SK-N-SH (cell line): ENCODE measurements around the gene MIOS. TPM values are rescaled to one million over a fixed set of nuclear protein-coding genes. Genes with fewer than 3 reads are reported as not detected.
A peak's percentile ranks its signal among the peaks of the same experiment; 100 is the strongest.

Experiments used
- ELF1 ChIP-seq: IDR thresholded peaks from 2 replicates; pipeline ENCODE4 v1.4.0; 2012
- EP300 ChIP-seq, 2 experiments: IDR thresholded peaks; 2 replicates each; pipeline versions ENCODE4 v1.4.0 to v1.6.1; 2012; ENCODE audit warnings: borderline replicate concordance in 1 of 2, low read depth in 1 of 2, low read length in 1 of 2
- EZH2phosphoT487 ChIP-seq: fragments of 200-600 bp; sonication (generic); IDR thresholded peaks from 2 replicates; pipeline ENCODE4 v1.6.1; 2017; ENCODE audit warnings: low read depth, mixed run types, mild to moderate bottlenecking, antibody characterized with exemption, moderate library complexity, borderline replicate concordance
- FOSL2 ChIP-seq: IDR thresholded peaks from 2 replicates; pipeline ENCODE4 v1.4.0; 2012; ENCODE audit warnings: low read depth, mild to moderate bottlenecking, moderate library complexity, borderline replicate concordance
- FOXJ3 ChIP-seq: sonication (generic); formaldehyde crosslinking; IDR thresholded peaks from 2 replicates; pipeline ENCODE4 v1.5.1; 2020; ENCODE audit warnings: mild to moderate bottlenecking, missing genetic modification reagents
- FOXM1 ChIP-seq: IDR thresholded peaks from 2 replicates; pipeline ENCODE4 v1.4.0; 2012; ENCODE audit warnings: low read depth, mild to moderate bottlenecking
- GABPA ChIP-seq: IDR thresholded peaks from 2 replicates; pipeline ENCODE4 v1.4.0; 2012; ENCODE audit warnings: low read depth, mild to moderate bottlenecking
- GATA2 ChIP-seq: sonication (generic); formaldehyde crosslinking; IDR thresholded peaks from 2 replicates; pipeline ENCODE4 v1.5.0; 2020; ENCODE audit warnings: mild to moderate bottlenecking, missing genetic modification reagents
- MEF2A ChIP-seq: IDR thresholded peaks from 2 replicates; pipeline ENCODE4 v1.4.0; 2012; ENCODE audit warnings: low read depth, borderline replicate concordance
- NRF1 ChIP-seq: IDR thresholded peaks from 2 replicates; pipeline ENCODE4 v1.6.1; 2012; ENCODE audit warnings: low read depth, mild to moderate bottlenecking, low read length
- POLR2AphosphoS5 ChIP-seq: IDR thresholded peaks from 2 replicates; pipeline ENCODE4 v1.6.1; 2012; ENCODE audit warnings: low read depth, low read length
- RCOR1 ChIP-seq: fragments of 150-350 bp; IDR thresholded peaks from 2 replicates; pipeline ENCODE4 v1.6.1; 2017; ENCODE audit warnings: antibody characterized with exemption, low read length
- REST ChIP-seq: IDR thresholded peaks from 2 replicates; pipeline ENCODE4 v1.6.1; 2012; ENCODE audit warnings: mild to moderate bottlenecking, low read depth, low read length, moderate library complexity
- SMC3 ChIP-seq: IDR thresholded peaks from 2 replicates; pipeline ENCODE4 v1.6.1; 2012; ENCODE audit warnings: low read depth, low read length, improper control_type of control experiment
- TCF12 ChIP-seq: IDR thresholded peaks from 2 replicates; pipeline ENCODE4 v1.4.0; 2012
- USF1 ChIP-seq: IDR thresholded peaks from 2 replicates; pipeline ENCODE4 v1.4.0; 2012; ENCODE audit warnings: low read depth, borderline replicate concordance
- USF2 ChIP-seq: fragments of 150-350 bp; IDR thresholded peaks from 2 replicates; pipeline ENCODE4 v1.6.1; 2017; ENCODE audit warnings: antibody characterized with exemption, low read length, low read depth, borderline replicate concordance
- polyA plus RNA-seq, 3 experiments: library from polyadenylated mRNA; depleted of rRNA; stranded (reverse); fragments of >200 nt; gene quantifications; 2 replicates each; pipeline ENCODE4 v1.2.3, GENCODE V29; 2012
- TF ChIP-seq, protein P1 (sequence below): IDR thresholded peaks from 2 replicates; pipeline ENCODE4; 2012
- TF ChIP-seq, protein P2 (sequence below): fragments of 150-350 bp; IDR thresholded peaks from 2 replicates; pipeline ENCODE4 v1.6.1; 2016; ENCODE audit warnings: mild to moderate bottlenecking, low read depth, low read length

The MIOS gene
- polyA plus RNA-seq, 1 of the 3 experiments (the other 2 are of a cell fraction): 16.4 TPM

GRCh38 chr7:7620644-7621210 is 54.0 kb downstream of the MIOS start (continued):
- no peak for TF ChIP-seq USF2
- TF ChIP-seq POLR2AphosphoS5: no peak
- TF ChIP-seq FOXM1: 0 out of 2 replicates have a peak, but pooled peaks have one; percentile 28
- TF ChIP-seq ELF1: no peak
- no peak for TF ChIP-seq GABPA
- TF ChIP-seq SMC3: no peak
- TF ChIP-seq, protein P1, sequence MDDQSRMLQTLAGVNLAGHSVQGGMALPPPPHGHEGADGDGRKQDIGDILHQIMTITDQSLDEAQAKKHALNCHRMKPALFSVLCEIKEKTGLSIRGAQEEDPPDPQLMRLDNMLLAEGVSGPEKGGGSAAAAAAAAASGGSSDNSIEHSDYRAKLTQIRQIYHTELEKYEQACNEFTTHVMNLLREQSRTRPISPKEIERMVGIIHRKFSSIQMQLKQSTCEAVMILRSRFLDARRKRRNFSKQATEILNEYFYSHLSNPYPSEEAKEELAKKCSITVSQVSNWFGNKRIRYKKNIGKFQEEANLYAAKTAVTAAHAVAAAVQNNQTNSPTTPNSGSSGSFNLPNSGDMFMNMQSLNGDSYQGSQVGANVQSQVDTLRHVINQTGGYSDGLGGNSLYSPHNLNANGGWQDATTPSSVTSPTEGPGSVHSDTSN: no peak
- peak; percentile 98 for TF ChIP-seq FOXJ3 (CRISPR knock-in tag)
- TF ChIP-seq, protein P2, sequence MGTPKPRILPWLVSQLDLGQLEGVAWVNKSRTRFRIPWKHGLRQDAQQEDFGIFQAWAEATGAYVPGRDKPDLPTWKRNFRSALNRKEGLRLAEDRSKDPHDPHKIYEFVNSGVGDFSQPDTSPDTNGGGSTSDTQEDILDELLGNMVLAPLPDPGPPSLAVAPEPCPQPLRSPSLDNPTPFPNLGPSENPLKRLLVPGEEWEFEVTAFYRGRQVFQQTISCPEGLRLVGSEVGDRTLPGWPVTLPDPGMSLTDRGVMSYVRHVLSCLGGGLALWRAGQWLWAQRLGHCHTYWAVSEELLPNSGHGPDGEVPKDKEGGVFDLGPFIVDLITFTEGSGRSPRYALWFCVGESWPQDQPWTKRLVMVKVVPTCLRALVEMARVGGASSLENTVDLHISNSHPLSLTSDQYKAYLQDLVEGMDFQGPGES: no peak
- no peak for TF ChIP-seq REST
- peak; percentile 93 for TF ChIP-seq GATA2 (CRISPR knock-in tag)
- TF ChIP-seq RCOR1: 0 out of 2 replicates have a peak, but pooled peaks have one; percentile 29
- peak; percentile 33; the same call in 1 of the 2 replicates for TF ChIP-seq TCF12
- TF ChIP-seq EZH2phosphoT487: no peak
- TF ChIP-seq USF1: no peak
- TF ChIP-seq EP300 (IDR thresholded peaks at IDR 0.05; ENCODE audit: borderline replicate concordance in 1 of 2, low read depth in 1 of 2, low read length in 1 of 2): peak in 1 of 2 experiments; percentile 87; a peak in 2 of 4 replicates
- TF ChIP-seq NRF1: no peak
- no peak for TF ChIP-seq MEF2A
- no peak for TF ChIP-seq FOSL2
- TF ChIP-seq, all 33 proteins: peak for 10
